A673 (cell line): Measurements from ENCODE around the gene PATJ.

Source experiments
- CTCF ChIP-seq: fragments of 300-800, 200-600 bp; sonication (generic); conservative IDR thresholded peaks from 2 replicates; pipeline ENCODE4 v1.5.1; 2017; ENCODE audit warnings: low read depth, mild to moderate bottlenecking, antibody characterized with exemption, low read length, moderate library complexity, mixed read lengths
- EZH2 ChIP-seq: fragments of 200-600 bp; sonication (generic); IDR thresholded peaks from 2 replicates; pipeline ENCODE4 v1.6.1; 2017; ENCODE audit warnings: borderline replicate concordance, low read depth, mild to moderate bottlenecking, mixed read lengths, antibody characterized with exemption, low read length; ENCODE audit not compliant: poor library complexity, severe bottlenecking

GRCh38 chr1:61921435-61921834 lies 179.2 kb downstream of the PATJ start:
- TF ChIP-seq CTCF (peak; percentile 54), EZH2 (no peak)
